HG03108 (cell line): ENCODE results near the gene EME2.
A peak's percentile ranks its signal among the peaks of the same experiment; 100 is the strongest.

ENCODE experiments used
- ATAC-seq: cut with Tn5 transposase; IDR thresholded peaks from one replicate; pipeline ENCODE4 v1.9.1; 2021; ENCODE audit warnings: moderate library complexity; ENCODE audit not compliant: unreplicated experiment

EME2 gene

DNA sequence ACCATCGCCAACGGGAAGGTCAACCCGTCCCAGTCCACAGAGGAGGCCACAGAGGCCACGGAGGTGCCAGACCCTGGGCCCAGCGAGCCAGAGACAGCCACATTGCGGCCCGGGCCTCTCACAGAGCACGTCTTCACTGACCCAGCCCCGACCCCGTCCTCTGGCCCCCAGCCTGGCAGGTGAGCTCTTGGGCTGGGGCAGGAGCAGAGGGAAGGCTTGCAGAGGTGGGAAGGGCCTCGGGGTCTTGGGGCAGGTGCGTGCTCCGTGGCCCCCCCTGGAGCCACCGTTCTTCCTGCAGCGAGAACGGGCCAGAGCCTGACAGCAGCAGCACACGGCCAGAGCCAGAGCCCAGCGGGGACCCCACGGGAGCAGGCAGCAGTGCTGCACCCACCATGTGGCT, 6.4 kb upstream of the EME2 start:
- no peak for ATAC-seq

DNA sequence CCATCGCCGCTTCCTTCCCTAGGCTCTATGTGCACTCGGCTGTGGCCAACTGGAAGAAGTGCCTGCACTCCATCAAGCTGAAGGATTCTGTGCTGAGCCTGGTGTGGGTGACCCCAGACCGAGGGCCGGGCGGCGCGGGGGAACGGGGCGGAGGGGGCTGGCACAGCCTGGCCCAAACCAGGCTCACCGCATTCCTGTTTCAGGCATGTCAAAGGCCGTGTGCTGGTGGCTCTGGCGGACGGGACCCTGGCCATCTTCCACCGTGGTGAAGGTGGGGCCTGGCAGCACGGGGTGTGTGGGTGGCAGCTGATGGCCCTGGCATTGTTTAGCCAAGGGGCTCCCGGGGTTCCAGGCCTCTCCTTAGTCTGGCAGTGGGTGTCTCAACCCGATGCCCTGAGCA, 5.9 kb upstream of the EME2 start:
- ATAC-seq = no peak

DNA sequence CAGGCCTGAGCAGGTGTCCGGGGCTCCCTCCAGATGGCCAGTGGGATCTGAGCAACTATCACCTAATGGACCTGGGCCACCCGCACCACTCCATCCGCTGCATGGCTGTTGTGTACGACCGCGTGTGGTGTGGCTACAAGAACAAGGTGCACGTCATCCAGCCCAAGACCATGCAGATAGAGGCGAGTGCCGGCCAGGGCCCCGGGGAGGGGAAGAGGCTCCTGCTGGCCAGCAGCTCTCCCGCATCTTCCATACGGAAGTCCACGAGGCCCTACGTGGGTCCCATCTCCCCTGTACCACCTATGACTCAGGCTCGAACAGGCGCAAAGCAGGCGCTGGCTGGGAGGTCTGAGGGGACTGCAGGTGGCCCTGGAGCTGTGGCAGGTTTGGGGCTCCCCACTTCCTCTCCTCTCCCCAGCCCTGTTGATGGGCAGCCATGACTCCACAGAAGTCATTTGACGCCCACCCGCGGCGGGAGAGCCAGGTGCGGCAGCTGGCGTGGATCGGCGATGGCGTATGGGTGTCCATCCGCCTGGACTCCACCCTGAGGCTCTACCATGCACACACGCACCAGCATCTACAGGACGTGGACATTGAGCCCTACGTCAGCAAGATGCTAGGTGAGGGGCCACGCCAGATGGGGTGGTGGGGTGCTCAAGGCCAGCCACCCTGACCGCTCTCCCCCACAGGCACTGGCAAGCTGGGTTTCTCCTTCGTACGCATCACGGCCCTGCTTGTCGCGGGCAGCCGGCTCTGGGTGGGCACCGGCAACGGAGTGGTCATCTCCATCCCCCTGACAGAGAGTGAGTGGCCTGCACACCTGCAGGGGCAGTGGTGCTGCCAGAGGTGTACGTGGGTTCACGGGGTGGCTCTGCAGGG, 5.3 kb upstream of the EME2 start:
- ATAC-seq = no peak

DNA sequence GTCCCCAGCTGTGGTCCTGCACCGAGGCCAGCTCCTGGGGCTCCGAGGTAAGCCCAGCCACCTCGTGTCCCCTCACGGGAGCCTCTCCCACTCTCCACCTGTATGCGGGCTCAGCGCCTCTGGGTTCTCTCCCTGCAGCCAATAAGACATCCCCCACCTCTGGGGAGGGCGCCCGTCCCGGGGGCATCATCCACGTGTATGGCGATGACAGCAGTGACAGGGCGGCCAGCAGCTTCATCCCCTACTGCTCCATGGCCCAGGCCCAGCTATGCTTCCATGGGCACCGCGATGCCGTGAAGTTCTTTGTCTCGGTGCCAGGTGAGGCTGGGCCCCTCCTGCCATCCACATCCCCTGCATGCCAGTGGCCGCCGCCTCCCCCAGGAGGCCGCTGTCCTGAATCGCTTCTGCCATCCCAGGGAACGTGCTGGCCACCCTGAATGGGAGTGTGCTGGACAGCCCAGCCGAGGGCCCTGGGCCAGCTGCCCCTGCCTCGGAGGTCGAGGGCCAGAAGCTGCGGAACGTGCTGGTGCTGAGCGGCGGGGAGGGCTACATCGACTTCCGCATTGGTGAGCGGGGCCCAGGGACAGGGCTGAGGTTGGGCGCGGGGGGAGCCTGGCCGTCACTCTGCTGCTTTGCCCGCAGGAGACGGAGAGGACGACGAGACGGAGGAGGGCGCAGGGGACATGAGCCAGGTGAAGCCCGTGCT, 4.4 kb upstream of the EME2 start:
- no peak for ATAC-seq

DNA sequence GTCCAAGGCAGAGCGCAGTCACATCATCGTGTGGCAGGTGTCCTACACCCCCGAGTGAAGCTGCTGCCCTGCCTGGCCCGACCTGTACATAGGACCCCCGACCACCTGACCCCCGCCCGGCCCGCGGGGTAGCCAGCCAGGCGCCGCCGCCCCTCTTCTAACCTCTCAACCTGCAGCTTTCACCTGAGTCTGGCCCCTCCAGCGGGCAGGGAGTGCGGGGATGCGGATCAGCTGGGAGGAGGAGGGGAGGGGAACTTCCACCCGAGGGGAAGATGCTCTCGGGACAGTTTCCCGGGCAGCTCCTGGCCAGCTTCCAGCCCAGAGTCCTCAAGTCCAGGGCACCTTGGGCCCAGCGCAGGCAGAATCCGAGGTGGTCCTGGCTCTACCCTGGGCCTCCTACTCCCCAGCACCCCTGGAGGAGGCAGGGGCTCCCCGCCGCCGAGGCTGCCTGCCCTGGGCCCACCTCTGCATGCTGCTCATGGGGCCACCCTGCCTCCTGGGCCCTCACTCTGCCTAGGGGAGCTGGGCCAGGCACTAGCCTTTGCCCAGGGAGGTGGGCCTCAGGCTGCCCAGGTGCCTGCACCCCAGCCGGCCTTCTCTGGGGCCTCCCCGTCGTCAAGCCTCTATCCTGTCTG, 3.7 kb upstream of the EME2 start:
- ATAC-seq = no peak

DNA sequence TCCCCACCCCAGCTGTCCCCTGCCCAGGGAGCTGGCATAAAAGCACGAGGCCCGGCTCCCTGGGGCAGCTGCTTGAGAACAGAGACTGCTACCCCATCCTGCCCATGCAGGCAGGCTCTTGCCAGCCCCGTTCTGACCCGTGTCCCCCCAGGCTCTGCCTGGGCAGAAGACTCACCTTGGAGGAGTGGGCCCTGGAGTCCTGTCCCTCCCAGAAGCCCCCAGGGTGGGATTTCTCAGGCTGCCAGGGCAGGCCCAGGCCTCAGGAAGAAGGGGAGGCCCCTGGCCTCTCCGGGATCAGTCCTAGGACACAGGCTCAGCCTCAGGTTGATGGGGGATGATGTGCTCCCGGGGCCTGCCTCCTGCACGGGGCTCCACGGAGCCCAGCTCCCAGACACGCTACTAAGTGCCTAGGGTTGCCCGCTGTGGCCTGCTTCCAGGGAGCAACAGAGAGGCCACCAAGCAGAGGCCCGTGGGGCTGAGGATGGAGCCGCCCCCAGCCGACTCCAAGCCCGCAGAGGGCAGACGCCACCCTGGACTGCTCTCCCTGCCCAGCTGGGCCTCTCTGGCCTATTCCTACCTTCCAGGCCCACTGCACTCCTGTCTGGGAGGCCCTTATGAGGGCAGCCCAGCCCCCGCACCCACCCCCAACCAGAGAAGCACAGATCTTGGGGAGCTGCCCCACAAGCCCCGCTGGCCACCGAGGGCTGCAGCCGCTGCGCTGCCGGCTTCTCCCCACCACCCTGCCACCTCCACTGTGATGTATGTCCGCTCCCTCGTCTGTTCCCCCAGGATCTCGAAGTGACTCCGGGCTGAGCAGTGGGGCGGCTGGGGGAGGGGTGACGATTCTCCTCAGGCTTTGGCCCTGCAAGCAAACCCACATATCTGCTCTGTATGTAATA, 3.0 kb upstream of the EME2 start:
- no peak for ATAC-seq

DNA sequence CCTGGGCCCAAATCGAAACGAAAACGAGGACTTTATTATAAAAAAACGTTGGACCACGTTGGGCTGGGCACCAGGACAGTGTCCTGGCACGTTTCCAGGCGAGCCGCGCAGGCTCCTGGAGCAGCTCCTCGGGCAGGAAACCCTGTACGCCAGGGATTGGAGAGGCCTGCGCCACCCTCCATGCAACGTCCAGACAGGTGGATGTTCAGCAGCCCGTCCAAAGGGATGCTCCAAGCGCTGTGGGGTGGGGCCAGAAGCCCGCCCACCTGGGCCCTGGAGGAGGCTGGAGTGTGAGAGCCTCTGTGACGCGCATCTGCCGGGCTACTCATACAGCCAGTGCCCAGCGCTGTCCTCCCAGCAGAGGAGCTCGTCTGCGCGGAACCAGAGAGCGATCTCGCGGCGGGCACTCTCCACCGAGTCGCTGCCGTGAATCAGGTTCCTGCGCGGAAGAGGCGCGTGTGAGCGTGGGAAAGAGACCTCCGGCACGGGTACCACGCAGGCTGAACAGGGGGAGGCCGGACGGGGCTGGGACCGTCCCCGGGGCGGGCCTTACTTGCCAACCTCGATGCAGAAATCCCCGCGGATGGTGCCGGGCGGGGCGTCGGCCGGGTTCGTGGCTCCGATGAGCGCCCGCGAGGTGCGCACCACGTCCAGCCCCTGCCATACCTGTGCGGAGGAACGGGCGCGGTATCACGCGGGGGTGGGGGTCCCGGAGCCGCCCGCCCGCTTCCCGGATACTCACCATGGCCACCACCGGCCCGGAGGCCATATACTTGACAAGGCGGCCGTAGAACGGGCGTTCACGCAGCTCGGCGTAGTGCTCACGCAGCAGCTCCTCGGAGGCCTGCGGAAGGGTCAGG, 2.1 kb upstream of the EME2 start:
- ATAC-seq = no peak

DNA sequence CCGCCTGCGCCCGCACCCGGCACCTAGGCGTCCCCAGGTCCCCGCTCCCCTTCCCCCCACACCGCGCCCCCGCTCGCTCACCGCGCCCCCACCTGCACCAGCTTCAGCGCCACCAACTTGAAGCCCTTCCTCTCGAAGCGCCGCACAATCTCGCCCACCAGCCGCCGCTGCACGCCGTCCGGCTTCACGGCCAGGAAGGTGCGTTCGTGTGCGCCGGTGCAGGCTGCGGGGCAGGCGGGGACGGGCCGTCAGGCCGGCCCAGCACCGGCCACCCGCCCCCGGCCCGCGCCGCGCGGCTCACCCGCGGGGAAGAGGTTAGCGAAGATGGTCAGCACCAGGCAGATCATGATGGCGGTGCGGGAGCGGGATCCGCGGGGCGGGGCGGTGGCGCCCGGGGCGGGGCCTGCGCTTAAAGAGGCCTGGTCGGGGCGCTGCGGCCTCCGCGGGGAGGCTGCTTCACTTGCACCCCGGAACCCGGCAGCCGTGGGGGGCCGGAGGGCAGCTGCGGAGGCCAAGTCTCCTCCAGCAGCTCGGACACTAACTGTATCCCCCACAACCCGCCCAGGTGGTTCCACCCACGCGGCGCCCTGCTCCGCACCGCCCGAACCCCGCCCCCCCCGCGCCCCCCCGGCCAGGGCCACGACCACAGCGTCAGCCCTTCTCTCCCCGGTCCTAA, 1.3 kb upstream of the EME2 start, which contains the start of gene NME3:
NME3 (minus strand) TSS at position 356 of the 676 bp plus-strand sequence; CDS start at position 347, 9 bp downstream.
- peak; percentile 27 for ATAC-seq

DNA sequence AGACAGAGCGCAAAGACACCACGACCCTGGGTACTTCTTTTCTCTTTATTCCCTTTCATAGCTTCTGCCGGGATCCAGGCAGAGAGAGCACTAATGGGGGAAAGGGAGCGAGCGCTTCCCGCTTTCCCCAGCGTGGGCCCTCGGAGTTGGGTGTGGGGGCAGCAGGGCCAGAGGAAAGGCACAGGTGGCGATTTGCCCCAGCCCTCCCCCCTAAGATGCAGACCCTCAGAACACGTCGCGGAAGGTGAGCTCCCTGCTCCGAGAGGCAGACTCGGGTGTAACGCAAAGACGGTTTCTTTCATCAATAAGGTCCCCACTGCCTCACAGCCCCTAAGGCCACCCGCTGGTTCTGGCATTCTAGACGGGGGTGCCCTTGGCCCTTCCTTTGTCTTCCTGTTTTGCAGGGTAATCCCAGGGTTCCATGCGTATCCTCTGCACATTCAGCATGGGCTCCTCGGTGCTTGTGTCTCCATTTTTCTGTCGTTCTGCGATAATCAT, 697 bp upstream of the EME2 start:
- ATAC-seq = no peak

DNA sequence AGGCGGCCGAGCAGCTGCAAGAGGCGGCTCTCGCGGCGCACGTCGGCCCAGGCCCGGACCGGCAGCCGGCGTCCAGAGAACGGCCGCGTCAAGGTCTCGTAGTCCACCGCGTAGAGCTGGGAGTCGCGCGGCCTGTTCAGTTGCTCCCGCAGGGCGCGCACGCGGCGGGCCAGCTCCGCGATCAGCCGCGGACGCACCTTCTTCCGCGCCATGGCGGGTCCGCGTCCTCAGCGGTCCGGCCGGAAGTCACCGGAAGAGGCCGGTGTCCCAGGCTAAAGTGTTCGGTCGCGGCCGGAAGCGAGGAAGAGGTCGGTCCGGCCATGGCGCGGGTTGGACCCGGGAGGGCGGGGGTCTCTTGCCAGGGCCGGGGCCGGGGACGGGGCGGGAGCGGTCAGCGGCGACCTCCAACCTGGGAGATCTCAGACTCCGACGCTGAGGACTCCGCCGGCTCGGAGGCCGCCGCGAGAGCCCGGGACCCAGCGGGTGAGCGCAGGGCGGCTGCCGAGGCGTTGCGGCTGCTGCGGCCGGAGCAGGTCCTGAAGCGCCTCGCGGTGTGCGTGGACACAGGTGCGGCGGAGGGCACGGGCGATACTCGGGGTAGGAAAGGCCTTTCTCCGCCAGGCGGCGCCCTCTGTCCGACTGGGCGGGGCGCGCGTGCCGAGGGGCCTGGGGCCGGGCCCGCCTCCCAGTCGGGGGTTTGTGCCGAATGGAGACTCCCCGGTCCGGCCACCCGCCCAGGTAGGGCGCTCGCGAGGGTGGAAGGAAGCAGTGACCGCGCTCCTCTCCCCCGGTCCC, 495 bp downstream of the EME2 start, which contains the start of gene MRPS34:
MRPS34 (minus strand) TSS at position 227 of the 795 bp plus-strand sequence; CDS start at position 212, 15 bp downstream.
- peak; percentile 36 for ATAC-seq

DNA sequence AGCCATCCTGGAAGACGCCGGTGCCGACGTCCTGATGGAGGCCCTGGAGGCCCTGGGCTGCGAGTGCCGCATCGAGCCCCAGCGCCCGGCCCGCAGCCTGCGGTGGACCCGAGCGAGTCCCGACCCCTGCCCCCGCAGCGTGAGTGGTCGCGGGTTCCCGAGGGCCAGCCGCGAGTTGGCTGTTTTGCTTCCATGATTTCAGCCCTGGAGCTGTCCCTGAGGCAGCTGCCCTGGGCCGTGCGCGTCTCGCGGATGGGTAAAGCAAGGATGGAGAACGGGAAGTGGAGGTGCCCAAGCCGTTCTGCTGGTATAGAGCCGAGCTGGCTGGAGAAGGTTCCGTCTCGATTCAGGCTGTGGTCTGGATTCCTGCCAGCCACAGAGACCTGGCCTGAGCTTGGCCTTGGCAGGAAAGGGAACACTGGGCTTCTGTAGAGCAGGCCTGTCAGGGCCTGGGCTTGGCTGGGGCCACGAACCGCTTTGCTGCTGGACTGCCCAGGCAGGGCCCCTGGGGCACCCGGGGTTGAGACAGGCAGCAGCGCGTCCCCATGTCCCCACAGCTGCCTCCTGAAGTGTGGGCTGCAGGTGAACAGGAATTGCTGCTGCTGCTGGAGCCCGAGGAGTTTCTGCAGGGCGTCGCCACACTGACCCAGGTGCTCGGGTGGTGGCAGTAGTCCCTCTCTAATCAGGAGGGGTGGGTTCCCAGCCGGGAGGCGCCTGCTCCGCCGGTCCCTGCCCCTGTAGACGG, 1.3 kb downstream of the EME2 start:
- ATAC-seq = no peak

DNA sequence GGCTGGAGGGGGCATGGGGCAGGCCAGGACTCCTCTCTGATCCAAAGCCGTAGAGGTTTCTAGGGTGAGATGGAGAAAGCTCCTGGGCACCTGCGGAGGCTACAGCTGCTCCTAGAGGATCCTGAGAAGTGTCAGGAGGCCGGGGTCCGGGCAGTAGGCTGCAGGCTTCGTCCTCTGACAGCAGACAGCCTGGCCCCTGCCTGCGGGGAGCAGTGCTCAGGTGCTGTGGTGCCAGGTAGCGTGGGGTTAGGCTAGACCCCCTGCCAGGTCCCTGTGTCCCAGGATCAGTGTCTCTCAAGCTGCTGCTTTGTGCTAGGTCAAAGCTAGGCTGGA, 1.8 kb downstream of the EME2 start:
- ATAC-seq = no peak

DNA sequence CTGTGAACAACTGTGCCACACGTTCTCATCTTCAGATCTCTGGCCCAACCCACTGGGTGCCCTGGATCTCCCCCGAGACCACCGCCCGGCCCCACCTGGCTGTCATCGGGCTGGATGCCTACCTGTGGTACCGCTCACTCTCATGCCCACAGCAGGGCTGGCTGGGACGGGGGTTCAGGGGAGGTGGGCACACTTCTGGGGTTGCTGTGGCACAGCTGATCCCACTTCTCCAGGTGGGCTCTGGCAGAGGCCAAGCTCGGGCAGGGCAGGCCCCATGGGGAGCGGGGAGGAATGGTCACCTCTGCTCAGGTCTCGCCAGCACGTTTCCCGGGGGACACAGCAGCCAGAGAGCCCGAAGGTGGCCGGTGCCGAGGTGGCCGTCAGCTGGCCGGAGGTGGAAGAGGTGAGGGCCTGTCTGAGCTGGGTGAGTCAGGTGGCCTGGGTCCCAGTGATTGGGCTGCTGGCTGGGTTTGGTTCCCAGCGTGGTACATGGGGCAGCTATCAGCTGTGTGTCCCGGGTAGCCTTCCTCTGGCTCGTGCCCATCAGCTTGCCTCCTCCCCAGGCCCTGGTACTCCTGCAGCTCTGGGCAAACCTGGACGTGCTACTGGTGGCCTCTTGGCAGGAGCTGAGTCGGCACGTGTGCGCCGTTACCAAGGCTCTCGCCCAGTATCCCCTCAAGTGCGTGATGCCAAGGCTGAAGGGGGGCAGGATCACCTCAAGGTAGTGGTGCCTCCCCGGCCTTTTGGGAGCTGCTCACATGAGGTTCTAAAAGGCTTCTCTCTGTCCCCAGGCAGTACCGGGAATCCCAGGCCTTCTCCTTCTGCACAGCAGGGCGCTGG, 2.6 kb downstream of the EME2 start:
- ATAC-seq = no peak

DNA sequence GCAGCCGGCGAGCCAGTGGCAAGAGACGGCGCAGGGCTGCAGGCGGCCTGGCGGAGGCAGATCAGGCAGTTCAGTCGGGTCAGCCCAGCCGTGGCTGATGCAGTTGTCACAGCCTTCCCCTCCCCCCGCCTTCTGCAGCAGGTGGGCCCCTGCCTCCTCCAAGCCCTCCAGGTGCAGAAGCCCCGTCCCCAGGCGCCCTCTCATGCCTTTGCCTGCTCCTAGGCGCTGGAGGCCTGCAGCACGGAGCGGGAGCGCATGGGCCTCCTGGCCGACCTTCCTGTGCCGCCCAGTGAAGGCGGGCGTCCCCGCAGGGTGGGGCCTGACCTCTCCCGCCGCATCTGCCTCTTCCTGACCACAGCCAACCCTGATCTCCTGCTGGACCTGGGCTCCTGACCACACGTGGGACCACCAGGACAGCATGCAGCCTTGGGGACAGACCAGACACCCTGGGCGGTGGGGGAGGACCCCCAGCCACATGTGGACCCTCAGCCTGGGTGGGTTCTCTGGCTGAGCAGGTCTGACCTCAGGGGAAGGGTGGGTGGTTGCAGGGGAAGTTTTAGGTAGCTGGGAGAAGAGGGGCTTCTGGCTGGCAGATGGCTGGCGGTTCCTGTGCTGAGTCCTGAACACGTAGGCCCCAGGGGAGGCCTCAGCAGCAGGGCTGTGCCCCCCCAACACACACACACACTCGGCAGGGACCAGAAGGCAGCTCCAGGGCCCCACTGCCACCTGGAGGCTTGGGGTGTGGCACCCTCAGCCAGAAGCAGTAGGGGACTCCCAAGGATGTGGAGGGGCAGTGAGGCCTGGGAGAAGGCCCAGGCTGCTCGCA, 3.4 kb downstream of the EME2 start:
- ATAC-seq = no peak

DNA sequence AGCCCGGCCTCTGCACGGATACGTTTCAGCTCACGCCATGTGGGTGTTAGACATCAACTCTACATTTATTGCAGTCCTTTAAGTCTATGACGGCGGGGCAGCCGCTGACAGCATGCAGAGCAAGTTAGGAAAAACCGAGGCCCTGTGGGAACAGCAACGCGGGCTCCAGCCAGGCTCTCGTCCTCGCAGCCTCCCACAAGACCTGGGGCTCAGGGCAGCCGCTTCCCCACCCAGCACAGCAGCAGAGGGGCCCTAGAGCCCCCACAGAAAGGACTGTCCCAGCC, 4.0 kb downstream of the EME2 start:
- no peak for ATAC-seq

DNA sequence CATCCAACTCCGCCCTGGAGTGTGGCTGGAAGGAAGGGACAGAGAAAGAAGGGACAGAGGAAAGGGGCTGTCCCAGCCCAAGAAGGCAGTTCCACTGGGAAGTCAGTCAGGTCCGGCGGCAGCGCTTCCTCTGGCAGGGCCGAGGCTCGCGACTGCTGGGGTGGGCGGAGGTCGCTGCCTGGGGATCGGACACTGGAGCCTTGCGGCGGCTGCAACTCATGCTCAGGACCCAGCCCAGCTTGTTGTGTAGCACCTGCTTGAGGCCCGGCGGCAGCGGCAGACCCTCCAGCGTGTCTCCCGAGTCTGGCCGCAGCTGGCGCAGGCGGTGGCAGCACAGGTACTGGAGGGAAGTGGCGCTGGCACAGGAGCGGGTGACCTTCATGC, 4.4 kb downstream of the EME2 start:
- no peak for ATAC-seq
